Omental fat pad (tissue), 4 donors: ENCODE results near the gene ANKRD50. TPM values are rescaled to one million over a fixed set of nuclear protein-coding genes. Genes with fewer than 3 reads are reported as not detected.

Experiments used
- ATAC-seq: fragments of 150-250 bp; one replicate; pipeline ENCODE4 v1.9.1; 2016; ENCODE audit warnings: mild to moderate bottlenecking, moderate library complexity; ENCODE audit not compliant: low FRiP score
- DNase-seq: peaks from one replicate; pipeline ENCODE4 v3.0.0-alpha.2; 2019; ENCODE audit warnings: low spot score
- total RNA-seq, 4 donors: library from RNA; depleted of rRNA; stranded (reverse); fragments of >200 nt; gene quantifications; one replicate each; pipeline ENCODE4 v1.1.0, GENCODE V29; 2016
- TF ChIP-seq, protein P1 (sequence below), 3 donors: fragments of 450-650 bp; IDR thresholded peaks; one replicate each; pipeline ENCODE4 v1.5.1; 2016 to 2017; ENCODE audit warnings: antibody characterized with exemption in 3 of 3, mild to moderate bottlenecking in 3 of 3, moderate library complexity in 2 of 3

ANKRD50 gene
- total RNA-seq, 4 donors from 2014 or later = 10.6 to 21.0 (median 15.5) TPM

DNA sequence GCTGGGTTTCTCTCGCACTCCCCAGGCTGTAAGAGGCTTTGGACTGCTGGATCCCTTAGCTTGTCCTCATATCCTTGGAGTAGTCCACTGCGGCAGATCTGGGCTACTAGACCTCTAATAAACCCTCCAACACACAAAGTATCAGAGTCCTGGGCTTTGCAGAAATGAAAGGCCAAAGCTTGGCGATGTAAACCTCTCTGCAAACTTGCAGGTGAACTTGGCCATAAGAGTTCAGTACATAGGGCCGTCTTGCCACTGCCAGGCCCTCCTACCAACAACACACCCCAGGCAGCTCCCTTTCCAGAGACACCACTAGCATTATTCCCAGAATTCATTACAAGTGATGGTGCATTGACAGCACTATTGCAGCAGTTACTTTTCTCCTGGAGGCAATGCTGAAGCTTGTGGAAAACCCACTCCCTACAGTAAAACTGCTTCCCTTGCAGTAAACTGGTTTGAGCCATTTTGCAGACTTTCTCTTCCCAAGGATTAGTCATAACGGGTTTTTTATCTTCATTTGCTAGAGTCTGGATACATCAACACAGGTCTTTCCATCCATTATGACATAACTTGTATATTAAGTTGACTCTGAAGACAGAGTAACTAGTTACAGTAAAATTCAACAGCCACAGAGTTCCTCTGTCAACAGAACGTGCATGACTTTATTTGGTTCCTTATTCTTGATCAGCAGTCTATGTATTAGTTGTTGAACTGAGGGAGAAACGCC, 2.4 kb downstream of the ANKRD50 start:
- no peak for DNase-seq
- TF ChIP-seq, protein P1, sequence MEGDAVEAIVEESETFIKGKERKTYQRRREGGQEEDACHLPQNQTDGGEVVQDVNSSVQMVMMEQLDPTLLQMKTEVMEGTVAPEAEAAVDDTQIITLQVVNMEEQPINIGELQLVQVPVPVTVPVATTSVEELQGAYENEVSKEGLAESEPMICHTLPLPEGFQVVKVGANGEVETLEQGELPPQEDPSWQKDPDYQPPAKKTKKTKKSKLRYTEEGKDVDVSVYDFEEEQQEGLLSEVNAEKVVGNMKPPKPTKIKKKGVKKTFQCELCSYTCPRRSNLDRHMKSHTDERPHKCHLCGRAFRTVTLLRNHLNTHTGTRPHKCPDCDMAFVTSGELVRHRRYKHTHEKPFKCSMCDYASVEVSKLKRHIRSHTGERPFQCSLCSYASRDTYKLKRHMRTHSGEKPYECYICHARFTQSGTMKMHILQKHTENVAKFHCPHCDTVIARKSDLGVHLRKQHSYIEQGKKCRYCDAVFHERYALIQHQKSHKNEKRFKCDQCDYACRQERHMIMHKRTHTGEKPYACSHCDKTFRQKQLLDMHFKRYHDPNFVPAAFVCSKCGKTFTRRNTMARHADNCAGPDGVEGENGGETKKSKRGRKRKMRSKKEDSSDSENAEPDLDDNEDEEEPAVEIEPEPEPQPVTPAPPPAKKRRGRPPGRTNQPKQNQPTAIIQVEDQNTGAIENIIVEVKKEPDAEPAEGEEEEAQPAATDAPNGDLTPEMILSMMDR (IDR thresholded peaks at IDR 0.05) = no peak
- ATAC-seq = no peak

DNA sequence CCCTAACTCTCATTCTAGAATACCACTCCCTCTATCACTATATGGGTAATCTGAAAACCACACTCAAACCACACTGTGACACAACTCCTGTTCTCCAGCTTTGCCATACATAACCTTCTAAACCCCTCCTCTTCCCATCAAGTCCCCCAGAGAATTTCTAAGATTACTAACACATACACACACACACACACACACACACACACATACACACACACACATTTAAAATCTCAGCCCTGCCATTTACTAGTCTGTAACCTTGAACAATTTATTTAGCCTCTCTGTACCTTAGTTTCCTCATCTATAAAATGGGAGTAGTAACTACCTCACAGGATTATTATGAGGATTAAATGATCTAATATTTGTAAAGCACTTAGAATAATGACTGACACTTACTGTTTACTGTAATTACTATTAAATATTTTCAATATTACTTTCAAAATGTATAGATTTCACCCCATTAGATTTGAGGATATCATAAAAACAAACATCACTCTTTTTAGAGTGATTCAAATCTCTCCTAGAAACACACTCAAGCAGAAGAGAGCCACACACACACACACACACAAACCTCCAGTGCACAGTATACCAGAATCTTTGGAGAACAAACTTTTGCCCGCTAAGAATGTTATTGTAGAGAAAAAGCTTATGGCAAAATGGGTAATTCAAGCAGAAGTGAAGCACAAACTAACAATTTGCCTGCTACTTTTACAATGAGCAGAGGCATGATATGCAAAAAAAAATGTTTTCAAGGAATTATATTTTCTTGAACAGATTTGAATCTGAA, 3.8 kb downstream of the ANKRD50 start:
- ATAC-seq (no peak), DNase-seq (no peak)
- TF ChIP-seq, protein P1 (IDR thresholded peaks at IDR 0.05) = no peak

DNA sequence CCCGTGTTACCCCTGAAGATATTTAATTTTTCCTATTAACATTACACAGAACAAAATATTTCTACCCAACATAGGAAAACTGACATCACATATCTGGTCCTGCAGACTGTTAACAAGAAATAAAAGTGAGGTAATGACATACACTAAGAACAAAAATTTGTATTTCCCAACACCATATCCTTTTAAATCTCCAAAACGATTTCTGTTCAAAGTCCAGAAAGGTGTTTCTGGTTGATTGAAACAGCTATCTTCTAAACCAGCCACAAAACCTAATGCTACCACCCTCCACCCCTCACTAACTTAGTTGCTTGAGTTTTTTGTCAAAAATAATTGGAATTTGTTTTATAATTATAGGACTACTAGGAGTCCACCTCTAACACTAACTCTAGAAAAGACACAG, 7.1 kb downstream of the ANKRD50 start:
- DNase-seq (no peak), ATAC-seq (no peak)
- TF ChIP-seq, protein P1 (IDR thresholded peaks at IDR 0.05) = no peak

DNA sequence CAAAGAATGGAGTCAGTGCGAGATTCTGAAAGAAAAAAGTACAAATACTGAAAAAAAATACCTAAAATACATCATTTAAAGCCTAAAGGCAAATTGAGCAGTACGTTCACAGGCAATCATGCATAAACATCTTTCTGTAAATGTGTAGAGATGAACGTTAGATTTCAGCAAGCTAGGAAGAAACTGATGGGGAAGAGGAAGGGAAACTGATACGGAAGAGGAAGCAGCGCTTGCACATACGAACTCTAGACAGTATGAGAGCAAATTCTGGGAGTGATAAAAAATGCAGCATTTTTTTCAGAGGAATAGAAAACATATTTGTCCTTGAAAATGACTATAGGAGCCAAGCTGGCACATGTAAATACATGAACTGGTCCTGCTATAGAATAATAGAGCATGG, 9.4 kb downstream of the ANKRD50 start:
- ATAC-seq (no peak), DNase-seq (no peak)
- TF ChIP-seq, protein P1 (IDR thresholded peaks at IDR 0.05) = no peak

DNA sequence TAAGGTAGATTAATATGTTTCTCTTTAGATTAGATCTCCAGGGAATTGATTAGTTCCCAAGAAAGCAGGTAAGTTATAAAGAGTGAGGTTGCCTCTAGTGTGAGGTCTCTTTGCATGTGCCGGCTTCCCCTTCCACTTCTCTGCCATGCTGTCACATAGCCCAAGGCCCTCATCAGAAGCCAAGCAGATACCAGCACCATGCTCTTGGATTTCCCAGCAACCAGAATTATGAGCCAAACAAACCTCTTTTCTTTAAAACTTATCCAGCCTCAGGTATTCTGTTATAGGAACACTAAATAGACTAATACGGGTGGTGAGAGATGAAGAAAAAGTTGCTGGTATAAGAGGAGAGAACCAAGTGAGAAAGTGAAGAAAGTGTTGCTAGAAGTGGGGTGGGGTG, 15.1 kb downstream of the ANKRD50 start:
- TF ChIP-seq, protein P1 (IDR thresholded peaks at IDR 0.05) = no peak
- ATAC-seq = no peak
- DNase-seq = no peak

DNA sequence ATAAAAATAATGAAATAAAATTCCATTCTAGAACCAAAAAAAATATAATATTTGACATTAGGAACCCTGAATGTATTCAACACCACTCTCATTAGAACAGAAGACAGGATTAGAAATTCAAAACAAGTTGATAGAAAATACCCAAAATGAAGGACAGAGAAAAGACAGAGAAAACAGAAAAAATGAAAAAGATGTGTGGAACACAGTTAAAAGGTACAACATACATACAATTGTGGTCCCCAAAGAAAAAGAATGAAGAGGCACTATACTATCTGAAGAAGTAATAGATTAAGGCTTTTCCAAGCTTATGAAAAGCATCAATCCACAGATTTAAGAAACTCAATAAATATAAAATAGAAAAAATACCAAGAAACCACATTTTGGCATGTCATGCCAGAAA, 16.4 kb downstream of the ANKRD50 start:
- DNase-seq (no peak), ATAC-seq (no peak)
- TF ChIP-seq, protein P1 (IDR thresholded peaks at IDR 0.05) = no peak
